K562 (cell line): ENCODE measurements around the gene MED13L. TPM values are rescaled to one million over a fixed set of nuclear protein-coding genes. Genes with fewer than 3 reads are reported as not detected.

Source experiments
- ATAC-seq: fragments of 200-7000 bp; cut with Tn5 transposase; 3 replicates; pipeline ENCODE4 v1.9.1; 2020; ENCODE audit warnings: moderate library complexity
- BruUV-seq: library from RNA; stranded (reverse); fragments of 400-500 nt; replicated peaks from 2 replicates; lab custom pipeline; 2021; lab: Mats Ljungman, UMichigan
- CTCF ChIA-PET: fragments of 300-600 bp; formaldehyde crosslinking; extraction: SDS; loops from one replicate; lab custom pipeline; 2021; ENCODE audit warnings: low intra/inter-chr PET ratio; lab: Yijun Ruan, JAX
- POLR2A ChIA-PET: fragments of 300-600, 350-650 bp; sonication (Branson Sonifier 250); formaldehyde crosslinking; extraction: SDS; loops from one replicate; lab custom pipeline; 2021; ENCODE audit warnings: antibody characterized with exemption, inconsistent platforms; lab: Yijun Ruan, JAX
- DNase-seq, 4 experiments: peaks; one replicate each; pipeline versions ENCODE4 v3.0.0 to v3.0.0-alpha.2; 2011 to 2018; ENCODE audit warnings: low spot score in 3 of 4, mixed read lengths in 3 of 4; ENCODE audit errors: extremely low read depth in 1 of 4
- FAIRE-seq: peaks from 2 replicates; lab custom pipeline; 2011; peaks lifted over from hg19 to GRCh38; lab: Jason Lieb, UNC
- H2AFZ ChIP-seq: 2 replicates; pipeline ENCODE4 v1.6.0; 2011; ENCODE audit warnings: low read depth, low read length, control low read depth, inconsistent platforms
- H3K27ac ChIP-seq: fragments of 200-600 bp; 3 replicates; pipeline ENCODE4 v1.8.0; 2011; ENCODE audit warnings: low read depth, mild to moderate bottlenecking, control low read depth, inconsistent platforms, low read length, moderate library complexity, mixed read lengths; ENCODE audit errors: extremely low read depth
- H3K27me3 ChIP-seq, 2 experiments: fragments of 300-600 bp in 1 of 2; 2 replicates in 1 of 2; 3 replicates in 1 of 2; pipeline versions ENCODE4 v1.6.0 to v1.8.0; 2011; ENCODE audit warnings: inconsistent platforms in 2 of 2, low read length in 2 of 2, mild to moderate bottlenecking in 1 of 2, mixed read lengths in 1 of 2, moderate library complexity in 1 of 2; ENCODE audit not compliant: control insufficient read depth in 2 of 2, insufficient read depth in 2 of 2
- H3K36me3 ChIP-seq: fragments of 300-600 bp; 3 replicates; pipeline ENCODE4 v1.8.0; 2011; ENCODE audit warnings: mild to moderate bottlenecking, low read length, inconsistent platforms; ENCODE audit not compliant: control insufficient read depth, insufficient read depth
- H3K4me1 ChIP-seq, 2 experiments: fragments of 200-600 bp in 1 of 2; replicated peaks in 1 of 2; 2 replicates in 1 of 2; 3 replicates in 1 of 2; pipeline versions ENCODE4 v1.5.1 to v1.8.0; 2011; ENCODE audit warnings: inconsistent platforms in 2 of 2, low read length in 2 of 2, mild to moderate bottlenecking in 1 of 2, mixed read lengths in 1 of 2, moderate library complexity in 1 of 2; ENCODE audit not compliant: control insufficient read depth in 2 of 2, insufficient read depth in 2 of 2
- H3K4me2 ChIP-seq: 2 replicates; pipeline ENCODE4 v1.6.1; 2011; ENCODE audit warnings: low read length, control low read depth, inconsistent platforms, mixed read lengths; ENCODE audit not compliant: insufficient read depth
- H3K4me3 ChIP-seq: fragments of 200-600 bp; sonication (generic), shearing (Covaris generic); 2 replicates; pipeline ENCODE4 v1.5.1; 2016; ENCODE audit warnings: control low read depth, inconsistent platforms
- H3K79me2 ChIP-seq: fragments of 200-600 bp; 3 replicates; pipeline ENCODE4 v1.8.0; 2011; ENCODE audit warnings: low read length, inconsistent platforms; ENCODE audit not compliant: control insufficient read depth, insufficient read depth
- H3K9ac ChIP-seq, 2 experiments: 2 replicates each; pipeline versions ENCODE4 v1.6.0 to v1.6.1; 2011; ENCODE audit warnings: low read depth in 2 of 2, low read length in 2 of 2, control low read depth in 1 of 2, inconsistent platforms in 1 of 2, mild to moderate bottlenecking in 1 of 2, mixed read lengths in 1 of 2; ENCODE audit not compliant: insufficient read depth in 1 of 2
- H3K9me1 ChIP-seq: one replicate; pipeline ENCODE4 v1.6.0; 2011; ENCODE audit warnings: inconsistent platforms, mild to moderate bottlenecking, low read length, moderate library complexity; ENCODE audit not compliant: control insufficient read depth, insufficient read depth
- H3K9me3 ChIP-seq: replicated peaks from 2 replicates; pipeline ENCODE4 v1.5.1; 2011; ENCODE audit warnings: low read depth, low read length, inconsistent platforms; ENCODE audit not compliant: control insufficient read depth, insufficient read depth
- H4K20me1 ChIP-seq: replicated peaks from 2 replicates; pipeline ENCODE4 v1.6.1; 2011; ENCODE audit warnings: low read length, inconsistent platforms, mixed read lengths; ENCODE audit not compliant: control insufficient read depth, insufficient read depth
- BMI1 ChIP-seq: fragments of 150-350 bp; IDR thresholded peaks from 2 replicates; pipeline ENCODE4 v1.6.1; 2014; ENCODE audit warnings: low read length
- DDX20 ChIP-seq: fragments of 450-650 bp; IDR thresholded peaks from 2 replicates; pipeline ENCODE4 v1.6.1; 2016; ENCODE audit warnings: missing genetic modification characterization, low read depth, mild to moderate bottlenecking, missing compliant biosample characterization, moderate library complexity
- DMBX1 ChIP-seq: fragments of 250-450 bp; sonication (Bioruptor Pico); IDR thresholded peaks from 2 replicates; pipeline ENCODE4 v1.8.0; 2022; ENCODE audit warnings: inconsistent platforms, mild to moderate bottlenecking, moderate library complexity, borderline replicate concordance
- PRDM10 ChIP-seq: fragments of 450-650 bp; IDR thresholded peaks from 2 replicates; pipeline ENCODE4 v1.6.1; 2018; ENCODE audit not compliant: partially characterized antibody
- ZNF324 ChIP-seq: fragments of 250-450 bp; sonication (Bioruptor Pico); IDR thresholded peaks from 2 replicates; pipeline ENCODE4 v1.4.0; 2020; ENCODE audit warnings: mild to moderate bottlenecking
- ZNF583 ChIP-seq: fragments of 250-450 bp; sonication (Bioruptor Pico); IDR thresholded peaks from 2 replicates; pipeline ENCODE4 v1.4.0; 2020
- ZNF75A ChIP-seq: fragments of 450-650 bp; formaldehyde crosslinking; IDR thresholded peaks from 2 replicates; pipeline ENCODE4 v1.4.0; 2020; ENCODE audit warnings: mild to moderate bottlenecking
- WGBS: fragments of 100-300 bp; shearing (Covaris generic); methylation state at CpG from one replicate; pipeline ENCODE4 v1.1.6; 2016; ENCODE audit warnings: low coverage, mixed read lengths; ENCODE audit not compliant: insufficient coverage; ENCODE audit errors: missing lambda C conversion rate; 5-methylcytosine and 5-hydroxymethylcytosine counted together
- in situ Hi-C: fragments of 300-500 bp; cut with MboI; formaldehyde crosslinking; loops from 4 replicates; pipeline ENCODE4 v1.15.0; 2018; ENCODE audit warnings: inconsistent platforms, mixed read lengths
- intact Hi-C: fragments of 100-400 bp; cut with micrococcal nuclease; formaldehyde crosslinking; loops from 2 replicates; pipeline ENCODE4 v1.14.2; 2022
- polyA plus RNA-seq, 8 experiments: library from polyadenylated mRNA; depleted of rRNA in 4 of 8; stranded (reverse) in 5 of 8; unstranded in 3 of 8; fragments of >200 nt; fragmentation: Nextera tagmentation in 2 of 8; fragmentation: Illumina TruSeq in 1 of 8; extraction: Ambion mirVana in 2 of 8; extraction: Trizol in 1 of 8; gene quantifications; 2 replicates each; pipeline versions ENCODE4 v1.2.1 to v1.2.3, GENCODE V29; 2011 to 2014; ENCODE audit warnings: inconsistent platforms in 1 of 8, missing spikeins in 1 of 8
- total RNA-seq, 7 experiments: library from RNA; depleted of rRNA in 6 of 7; stranded (reverse); fragments of >200 nt in 6 of 7; fragmentation: Illumina TruSeq in 2 of 7; extraction: Trizol in 2 of 7; gene quantifications; 2 replicates each; pipeline versions ENCODE4 v1.2.1 to v1.2.3, GENCODE V29; 2011 to 2021; ENCODE audit warnings: low replicate concordance in 1 of 7
- TF ChIP-seq, protein P1 (sequence below): fragments of 450-650 bp; IDR thresholded peaks from 2 replicates; pipeline ENCODE4 v1.6.1; 2016; ENCODE audit warnings: mild to moderate bottlenecking, moderate library complexity

Gene MED13L
- total and polyA plus RNA-seq, 9 of the 15 experiments (the other 6 are each of a cell fraction or from before 2014, with no cell fraction given) = 13.4 to 90.3 (median 36.9) TPM

DNA sequence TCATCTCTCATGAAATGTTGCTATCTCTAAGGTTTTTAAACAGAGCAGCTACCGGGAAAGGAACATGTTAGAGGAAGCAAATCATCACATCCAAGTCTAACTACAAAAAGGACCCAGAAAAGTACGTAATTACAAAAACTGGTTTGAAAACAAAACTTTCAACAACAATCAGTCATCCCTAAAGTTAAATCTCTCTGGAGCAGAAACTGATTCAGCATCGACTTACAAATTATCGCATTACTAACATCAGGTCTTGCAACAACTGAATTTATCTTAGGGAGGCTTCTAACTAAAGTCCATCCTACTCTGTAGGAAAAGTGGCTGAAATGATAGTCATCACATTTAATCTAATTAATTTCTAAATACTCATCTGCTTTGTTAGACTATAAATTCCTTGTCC lies 137.0 kb downstream of the MED13L start:
- Histone ChIP-seq H3K9me3 (no peaks in the 10 kb centered on the region), H3K36me3 (no peaks in the 10 kb centered on the region), H3K27ac (no peak overlapping the region), H3K27me3 (no peaks in the 10 kb centered on the region), H3K9me1 (no peaks in the 10 kb centered on the region), H4K20me1 (peaks cover 5% of the 10 kb centered on the region; the same call in 1 of the 2 replicates), H3K4me2 (no peak overlapping the region), H2AFZ (no peak overlapping the region), H3K9ac (no peak overlapping the region), H3K4me3 (no peak overlapping the region), H3K79me2 (peaks cover 94% of the 10 kb centered on the region), H3K4me1 (peaks cover 8 to 25% of the 10 kb centered on the region in 2 experiments; a peak in 4 of 5 replicates)
- DNase-seq (no peak), ATAC-seq (no peak), FAIRE-seq (no peak)
- WGBS = 82% methylated on average over 4 of the region's 4 CpGs
- in situ Hi-C loops (no loop called here), intact Hi-C loops (loop anchor here (10.0 kb wide), 1 partner anchor 54 kb away; no protein-coding TSS in a partner anchor)
- CTCF ChIA-PET = interaction anchor here (2.1 kb wide), 1 partner anchor 96 kb away, joined by 11 read pairs; no protein-coding TSS in a partner anchor
- no TSS peak for BruUV-seq
- POLR2A ChIA-PET = interaction anchor here (1.3 to 2.6 kb wide), 2 partner anchors 9 to 12 kb away, joined by 4 to 8 read pairs; no protein-coding TSS in a partner anchor
- no peak for TF ChIP-seq ZNF75A (CRISPR knock-in tag)
- no peak for TF ChIP-seq ZNF583 (CRISPR knock-in tag)
- TF ChIP-seq DMBX1 (CRISPR knock-in tag) = no peak
- no peak for TF ChIP-seq ZNF324 (CRISPR knock-in tag)
- no peak for TF ChIP-seq DDX20 (tag)
- no peak for TF ChIP-seq BMI1
- TF ChIP-seq PRDM10 = no peak
- TF ChIP-seq, protein P1, sequence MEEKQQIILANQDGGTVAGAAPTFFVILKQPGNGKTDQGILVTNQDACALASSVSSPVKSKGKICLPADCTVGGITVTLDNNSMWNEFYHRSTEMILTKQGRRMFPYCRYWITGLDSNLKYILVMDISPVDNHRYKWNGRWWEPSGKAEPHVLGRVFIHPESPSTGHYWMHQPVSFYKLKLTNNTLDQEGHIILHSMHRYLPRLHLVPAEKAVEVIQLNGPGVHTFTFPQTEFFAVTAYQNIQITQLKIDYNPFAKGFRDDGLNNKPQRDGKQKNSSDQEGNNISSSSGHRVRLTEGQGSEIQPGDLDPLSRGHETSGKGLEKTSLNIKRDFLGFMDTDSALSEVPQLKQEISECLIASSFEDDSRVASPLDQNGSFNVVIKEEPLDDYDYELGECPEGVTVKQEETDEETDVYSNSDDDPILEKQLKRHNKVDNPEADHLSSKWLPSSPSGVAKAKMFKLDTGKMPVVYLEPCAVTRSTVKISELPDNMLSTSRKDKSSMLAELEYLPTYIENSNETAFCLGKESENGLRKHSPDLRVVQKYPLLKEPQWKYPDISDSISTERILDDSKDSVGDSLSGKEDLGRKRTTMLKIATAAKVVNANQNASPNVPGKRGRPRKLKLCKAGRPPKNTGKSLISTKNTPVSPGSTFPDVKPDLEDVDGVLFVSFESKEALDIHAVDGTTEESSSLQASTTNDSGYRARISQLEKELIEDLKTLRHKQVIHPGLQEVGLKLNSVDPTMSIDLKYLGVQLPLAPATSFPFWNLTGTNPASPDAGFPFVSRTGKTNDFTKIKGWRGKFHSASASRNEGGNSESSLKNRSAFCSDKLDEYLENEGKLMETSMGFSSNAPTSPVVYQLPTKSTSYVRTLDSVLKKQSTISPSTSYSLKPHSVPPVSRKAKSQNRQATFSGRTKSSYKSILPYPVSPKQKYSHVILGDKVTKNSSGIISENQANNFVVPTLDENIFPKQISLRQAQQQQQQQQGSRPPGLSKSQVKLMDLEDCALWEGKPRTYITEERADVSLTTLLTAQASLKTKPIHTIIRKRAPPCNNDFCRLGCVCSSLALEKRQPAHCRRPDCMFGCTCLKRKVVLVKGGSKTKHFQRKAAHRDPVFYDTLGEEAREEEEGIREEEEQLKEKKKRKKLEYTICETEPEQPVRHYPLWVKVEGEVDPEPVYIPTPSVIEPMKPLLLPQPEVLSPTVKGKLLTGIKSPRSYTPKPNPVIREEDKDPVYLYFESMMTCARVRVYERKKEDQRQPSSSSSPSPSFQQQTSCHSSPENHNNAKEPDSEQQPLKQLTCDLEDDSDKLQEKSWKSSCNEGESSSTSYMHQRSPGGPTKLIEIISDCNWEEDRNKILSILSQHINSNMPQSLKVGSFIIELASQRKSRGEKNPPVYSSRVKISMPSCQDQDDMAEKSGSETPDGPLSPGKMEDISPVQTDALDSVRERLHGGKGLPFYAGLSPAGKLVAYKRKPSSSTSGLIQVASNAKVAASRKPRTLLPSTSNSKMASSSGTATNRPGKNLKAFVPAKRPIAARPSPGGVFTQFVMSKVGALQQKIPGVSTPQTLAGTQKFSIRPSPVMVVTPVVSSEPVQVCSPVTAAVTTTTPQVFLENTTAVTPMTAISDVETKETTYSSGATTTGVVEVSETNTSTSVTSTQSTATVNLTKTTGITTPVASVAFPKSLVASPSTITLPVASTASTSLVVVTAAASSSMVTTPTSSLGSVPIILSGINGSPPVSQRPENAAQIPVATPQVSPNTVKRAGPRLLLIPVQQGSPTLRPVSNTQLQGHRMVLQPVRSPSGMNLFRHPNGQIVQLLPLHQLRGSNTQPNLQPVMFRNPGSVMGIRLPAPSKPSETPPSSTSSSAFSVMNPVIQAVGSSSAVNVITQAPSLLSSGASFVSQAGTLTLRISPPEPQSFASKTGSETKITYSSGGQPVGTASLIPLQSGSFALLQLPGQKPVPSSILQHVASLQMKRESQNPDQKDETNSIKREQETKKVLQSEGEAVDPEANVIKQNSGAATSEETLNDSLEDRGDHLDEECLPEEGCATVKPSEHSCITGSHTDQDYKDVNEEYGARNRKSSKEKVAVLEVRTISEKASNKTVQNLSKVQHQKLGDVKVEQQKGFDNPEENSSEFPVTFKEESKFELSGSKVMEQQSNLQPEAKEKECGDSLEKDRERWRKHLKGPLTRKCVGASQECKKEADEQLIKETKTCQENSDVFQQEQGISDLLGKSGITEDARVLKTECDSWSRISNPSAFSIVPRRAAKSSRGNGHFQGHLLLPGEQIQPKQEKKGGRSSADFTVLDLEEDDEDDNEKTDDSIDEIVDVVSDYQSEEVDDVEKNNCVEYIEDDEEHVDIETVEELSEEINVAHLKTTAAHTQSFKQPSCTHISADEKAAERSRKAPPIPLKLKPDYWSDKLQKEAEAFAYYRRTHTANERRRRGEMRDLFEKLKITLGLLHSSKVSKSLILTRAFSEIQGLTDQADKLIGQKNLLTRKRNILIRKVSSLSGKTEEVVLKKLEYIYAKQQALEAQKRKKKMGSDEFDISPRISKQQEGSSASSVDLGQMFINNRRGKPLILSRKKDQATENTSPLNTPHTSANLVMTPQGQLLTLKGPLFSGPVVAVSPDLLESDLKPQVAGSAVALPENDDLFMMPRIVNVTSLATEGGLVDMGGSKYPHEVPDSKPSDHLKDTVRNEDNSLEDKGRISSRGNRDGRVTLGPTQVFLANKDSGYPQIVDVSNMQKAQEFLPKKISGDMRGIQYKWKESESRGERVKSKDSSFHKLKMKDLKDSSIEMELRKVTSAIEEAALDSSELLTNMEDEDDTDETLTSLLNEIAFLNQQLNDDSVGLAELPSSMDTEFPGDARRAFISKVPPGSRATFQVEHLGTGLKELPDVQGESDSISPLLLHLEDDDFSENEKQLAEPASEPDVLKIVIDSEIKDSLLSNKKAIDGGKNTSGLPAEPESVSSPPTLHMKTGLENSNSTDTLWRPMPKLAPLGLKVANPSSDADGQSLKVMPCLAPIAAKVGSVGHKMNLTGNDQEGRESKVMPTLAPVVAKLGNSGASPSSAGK = no peak
